ENCODE results near the gene TEX9.

The TEX9 gene

DNA sequence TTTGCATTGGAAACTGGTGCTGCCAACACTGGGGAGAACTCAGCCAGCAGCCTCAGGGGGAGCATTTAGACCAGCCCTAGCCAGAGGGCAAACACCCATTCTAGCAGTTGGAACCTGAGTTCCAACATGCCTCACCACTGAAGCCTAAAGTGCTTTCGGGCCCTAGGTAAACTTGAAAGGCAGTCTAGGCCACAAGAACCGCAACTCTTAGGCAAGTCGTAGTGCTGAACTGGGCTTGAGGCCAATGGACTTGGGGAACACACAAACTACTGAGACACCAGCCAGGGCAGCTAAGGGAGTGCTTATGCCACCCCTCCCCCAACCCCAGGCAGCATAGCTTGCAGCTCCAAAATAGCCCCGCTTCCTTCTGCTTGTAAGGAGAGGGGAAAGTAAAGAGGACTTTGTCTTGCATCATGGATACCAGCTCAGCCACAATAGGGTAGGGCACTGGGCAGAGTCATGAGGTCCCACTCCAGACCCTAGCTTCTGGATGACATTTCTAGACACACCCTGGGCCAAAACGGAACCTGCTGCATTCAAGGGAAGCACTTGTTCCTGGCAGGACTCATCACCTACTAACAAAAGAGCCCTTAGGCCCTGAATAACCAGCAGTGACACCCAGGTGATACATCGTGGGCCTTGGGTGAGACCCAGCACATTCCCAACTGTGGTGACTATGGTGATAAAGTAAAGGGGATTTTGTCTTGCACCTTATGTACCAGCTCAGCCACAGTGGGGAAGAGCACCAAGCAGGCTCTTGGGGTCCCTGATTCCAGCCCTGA lies 37.3 kb upstream of the TEX9 start:
- TF ChIP-seq CTCF (IDR thresholded peaks at IDR 0.05): no peak
- Histone ChIP-seq H3K4me3 (no peak overlapping the region), H3K27ac (no peak overlapping the region)
- DNase-seq (ENCODE audit: low spot score): no peak

DNA sequence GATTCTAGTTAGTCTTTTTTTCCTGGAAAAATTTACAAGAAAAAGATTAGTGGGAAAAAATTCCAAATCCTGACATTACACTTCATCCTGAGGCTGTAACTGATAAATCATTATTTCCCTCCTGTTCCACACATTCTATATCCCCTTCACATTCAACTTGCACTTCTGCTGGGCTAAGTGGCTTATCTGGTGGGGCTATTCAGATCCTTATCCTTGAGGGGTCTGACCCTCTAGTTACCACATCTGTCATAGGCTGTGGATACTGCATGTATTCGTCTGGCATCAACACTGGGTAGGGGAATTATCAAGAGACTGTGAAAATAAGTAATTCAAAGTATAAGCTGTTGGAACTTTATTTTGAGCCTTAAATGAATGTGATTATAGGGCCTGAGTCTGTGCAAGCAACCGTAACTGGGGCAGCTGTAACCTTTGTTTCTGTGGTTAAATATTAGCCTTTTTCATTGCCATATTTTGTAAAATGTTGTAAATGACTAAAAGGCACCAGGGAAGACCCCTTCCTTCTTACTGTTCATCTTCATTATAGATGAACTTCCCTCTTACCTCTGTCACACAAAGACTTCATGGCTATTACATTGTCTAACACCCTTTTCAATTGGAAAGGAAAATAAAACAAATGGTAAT lies 28.0 kb upstream of the TEX9 start:
- H3K4me3 ChIP-seq: no peak overlapping the region
- no peak for DNase-seq (ENCODE audit: low spot score)
- TF ChIP-seq CTCF (IDR thresholded peaks at IDR 0.05): no peak
- no peak overlapping the region for H3K27ac ChIP-seq

DNA sequence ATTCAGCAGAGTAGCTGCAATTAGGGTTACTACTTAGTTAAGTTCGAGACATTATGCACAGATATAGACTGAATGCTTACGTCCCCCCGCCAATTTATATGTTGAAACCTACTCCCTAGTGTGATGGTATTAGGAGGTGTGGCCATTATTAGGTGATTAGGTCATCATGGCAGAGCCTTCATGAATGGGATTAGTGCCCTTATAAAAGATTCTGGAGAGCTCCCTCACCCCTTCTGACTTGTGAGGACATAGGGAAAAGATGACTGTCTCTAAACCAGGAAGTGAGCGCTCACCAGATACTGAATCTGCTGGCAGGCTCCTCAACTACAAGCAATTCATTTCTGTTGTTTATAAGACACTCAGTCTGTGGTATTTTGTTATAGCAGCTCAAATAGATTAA lies 25.6 kb upstream of the TEX9 start:
- no peak for TF ChIP-seq CTCF (IDR thresholded peaks at IDR 0.05)
- Histone ChIP-seq H3K27ac (no peak overlapping the region), H3K4me3 (no peak overlapping the region)
- no peak for DNase-seq (ENCODE audit: low spot score)

DNA sequence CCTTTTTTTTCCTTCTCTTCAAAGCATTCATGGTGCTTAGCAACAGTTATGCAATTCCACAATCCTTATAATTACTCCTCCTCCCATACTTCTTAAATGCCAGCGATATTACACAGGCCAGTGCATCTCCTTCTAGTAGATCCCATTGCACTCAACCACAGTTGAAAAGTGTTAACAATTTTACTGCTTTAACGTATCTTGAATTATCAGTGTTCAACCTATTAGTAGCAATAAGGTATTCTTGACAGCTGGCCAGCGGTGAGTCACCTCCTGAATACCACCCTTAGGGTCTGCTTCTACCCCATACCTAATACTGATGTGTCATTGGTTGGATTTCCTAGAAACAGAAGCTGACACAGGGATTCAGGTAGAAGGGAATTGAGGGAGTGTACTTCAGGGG lies 24.0 kb upstream of the TEX9 start:
- no peak for DNase-seq (ENCODE audit: low spot score)
- TF ChIP-seq CTCF (IDR thresholded peaks at IDR 0.05): no peak

GRCh38 chr15:56342653-56343052 lies 22.6 kb upstream of the TEX9 start:
- Histone ChIP-seq H3K27ac (no peak overlapping the region), H3K4me3 (no peak overlapping the region)
- no peak for TF ChIP-seq CTCF (IDR thresholded peaks at IDR 0.05)
- DNase-seq (ENCODE audit: low spot score): no peak

More for the DNA sequence above, 24.0 kb upstream of the TEX9 start:
- no peak overlapping the region for H3K4me3 ChIP-seq
- no peak overlapping the region for H3K27ac ChIP-seq

DNA sequence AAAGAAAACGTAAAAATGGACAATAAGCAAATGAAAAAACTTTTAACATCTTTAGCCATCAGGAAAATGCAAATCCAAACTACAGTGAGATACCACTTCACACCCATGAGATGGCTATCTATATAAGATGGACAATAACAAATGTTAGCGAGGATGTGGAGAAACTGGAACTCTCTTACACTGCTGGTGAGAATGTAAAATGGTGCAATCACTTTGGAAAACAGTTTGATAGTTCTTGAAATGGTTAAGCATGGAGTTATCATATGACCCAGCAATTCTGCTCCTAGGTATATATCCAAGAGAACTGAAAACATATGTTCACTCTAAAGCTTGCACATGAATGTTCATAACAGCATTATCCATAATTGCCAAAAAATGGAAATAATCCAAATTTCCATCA lies 21.3 kb upstream of the TEX9 start:
- no peak for DNase-seq (ENCODE audit: low spot score)
- Histone ChIP-seq H3K27ac (no peak overlapping the region), H3K4me3 (no peak overlapping the region)
- TF ChIP-seq CTCF (IDR thresholded peaks at IDR 0.05): no peak

GRCh38 chr15:56344336-56344735 lies 20.9 kb upstream of the TEX9 start:
- no peak for DNase-seq (ENCODE audit: low spot score)
- no peak for TF ChIP-seq CTCF (IDR thresholded peaks at IDR 0.05)
- Histone ChIP-seq H3K4me3 (no peak overlapping the region), H3K27ac (no peak overlapping the region)
